ENCODE measurements around the gene TLCD1.

DNA sequence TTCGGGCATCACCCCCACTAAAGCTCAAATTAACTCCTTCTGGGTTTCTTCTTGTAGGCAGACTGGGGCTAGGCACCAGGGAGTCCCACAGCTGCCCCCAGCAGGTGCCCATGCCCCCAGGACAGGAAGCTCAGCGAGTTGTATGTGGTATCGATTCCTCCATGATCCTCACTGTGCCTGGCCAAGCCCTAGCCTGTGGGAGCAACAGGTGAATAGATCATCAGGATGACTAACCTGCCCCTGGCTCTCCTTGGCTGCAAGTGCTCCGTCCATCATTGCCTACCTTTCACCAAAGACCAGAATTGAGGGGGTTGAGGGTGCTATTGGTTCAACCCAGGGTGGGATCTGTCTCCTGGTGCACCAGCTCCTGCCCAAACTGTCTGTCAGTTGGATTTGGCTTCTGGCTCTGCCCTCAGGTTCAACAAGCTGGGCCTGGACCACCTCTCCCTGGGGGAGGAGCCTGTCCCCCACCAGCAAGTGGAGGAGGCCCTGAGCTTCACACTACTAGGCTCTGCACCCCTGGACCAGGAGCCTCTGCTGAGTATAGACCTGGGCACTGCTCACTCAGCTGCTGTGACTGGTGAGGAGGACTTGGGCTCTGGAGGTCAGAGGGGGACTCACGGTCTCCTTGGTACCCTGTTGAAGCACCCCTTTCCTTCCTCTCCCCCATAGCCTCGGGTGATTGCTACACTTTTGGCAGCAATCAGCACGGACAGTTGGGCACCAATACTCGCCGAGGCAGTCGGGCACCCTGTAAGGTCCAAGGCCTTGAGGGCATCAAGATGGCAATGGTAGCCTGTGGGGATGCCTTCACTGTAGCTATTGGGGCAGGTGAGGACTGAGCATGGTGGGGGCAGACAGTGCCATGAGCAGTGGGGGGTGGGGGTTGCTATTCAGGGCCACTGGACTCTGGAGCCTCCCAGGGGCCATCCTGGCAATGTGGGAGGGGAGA lies 14.6 kb upstream of the TLCD1 start:
- TF ChIP-seq, protein P1, sequence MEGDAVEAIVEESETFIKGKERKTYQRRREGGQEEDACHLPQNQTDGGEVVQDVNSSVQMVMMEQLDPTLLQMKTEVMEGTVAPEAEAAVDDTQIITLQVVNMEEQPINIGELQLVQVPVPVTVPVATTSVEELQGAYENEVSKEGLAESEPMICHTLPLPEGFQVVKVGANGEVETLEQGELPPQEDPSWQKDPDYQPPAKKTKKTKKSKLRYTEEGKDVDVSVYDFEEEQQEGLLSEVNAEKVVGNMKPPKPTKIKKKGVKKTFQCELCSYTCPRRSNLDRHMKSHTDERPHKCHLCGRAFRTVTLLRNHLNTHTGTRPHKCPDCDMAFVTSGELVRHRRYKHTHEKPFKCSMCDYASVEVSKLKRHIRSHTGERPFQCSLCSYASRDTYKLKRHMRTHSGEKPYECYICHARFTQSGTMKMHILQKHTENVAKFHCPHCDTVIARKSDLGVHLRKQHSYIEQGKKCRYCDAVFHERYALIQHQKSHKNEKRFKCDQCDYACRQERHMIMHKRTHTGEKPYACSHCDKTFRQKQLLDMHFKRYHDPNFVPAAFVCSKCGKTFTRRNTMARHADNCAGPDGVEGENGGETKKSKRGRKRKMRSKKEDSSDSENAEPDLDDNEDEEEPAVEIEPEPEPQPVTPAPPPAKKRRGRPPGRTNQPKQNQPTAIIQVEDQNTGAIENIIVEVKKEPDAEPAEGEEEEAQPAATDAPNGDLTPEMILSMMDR (IDR thresholded peaks at IDR 0.05), result no peak
- TF ChIP-seq, protein P2, sequence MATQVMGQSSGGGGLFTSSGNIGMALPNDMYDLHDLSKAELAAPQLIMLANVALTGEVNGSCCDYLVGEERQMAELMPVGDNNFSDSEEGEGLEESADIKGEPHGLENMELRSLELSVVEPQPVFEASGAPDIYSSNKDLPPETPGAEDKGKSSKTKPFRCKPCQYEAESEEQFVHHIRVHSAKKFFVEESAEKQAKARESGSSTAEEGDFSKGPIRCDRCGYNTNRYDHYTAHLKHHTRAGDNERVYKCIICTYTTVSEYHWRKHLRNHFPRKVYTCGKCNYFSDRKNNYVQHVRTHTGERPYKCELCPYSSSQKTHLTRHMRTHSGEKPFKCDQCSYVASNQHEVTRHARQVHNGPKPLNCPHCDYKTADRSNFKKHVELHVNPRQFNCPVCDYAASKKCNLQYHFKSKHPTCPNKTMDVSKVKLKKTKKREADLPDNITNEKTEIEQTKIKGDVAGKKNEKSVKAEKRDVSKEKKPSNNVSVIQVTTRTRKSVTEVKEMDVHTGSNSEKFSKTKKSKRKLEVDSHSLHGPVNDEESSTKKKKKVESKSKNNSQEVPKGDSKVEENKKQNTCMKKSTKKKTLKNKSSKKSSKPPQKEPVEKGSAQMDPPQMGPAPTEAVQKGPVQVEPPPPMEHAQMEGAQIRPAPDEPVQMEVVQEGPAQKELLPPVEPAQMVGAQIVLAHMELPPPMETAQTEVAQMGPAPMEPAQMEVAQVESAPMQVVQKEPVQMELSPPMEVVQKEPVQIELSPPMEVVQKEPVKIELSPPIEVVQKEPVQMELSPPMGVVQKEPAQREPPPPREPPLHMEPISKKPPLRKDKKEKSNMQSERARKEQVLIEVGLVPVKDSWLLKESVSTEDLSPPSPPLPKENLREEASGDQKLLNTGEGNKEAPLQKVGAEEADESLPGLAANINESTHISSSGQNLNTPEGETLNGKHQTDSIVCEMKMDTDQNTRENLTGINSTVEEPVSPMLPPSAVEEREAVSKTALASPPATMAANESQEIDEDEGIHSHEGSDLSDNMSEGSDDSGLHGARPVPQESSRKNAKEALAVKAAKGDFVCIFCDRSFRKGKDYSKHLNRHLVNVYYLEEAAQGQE (IDR thresholded peaks at IDR 0.05; ENCODE audit: low read depth, low read length), result no peak
- TF ChIP-seq EZH2phosphoT487 (IDR thresholded peaks at IDR 0.05; ENCODE audit: borderline replicate concordance, low read depth) (no peak), NFIC (IDR thresholded peaks at IDR 0.05; ENCODE audit: borderline replicate concordance) (no peak), TAF1 (IDR thresholded peaks at IDR 0.05; ENCODE audit: borderline replicate concordance, low read depth, low read length) (no peak), CHD2 (IDR thresholded peaks at IDR 0.05; ENCODE audit: low read length, partially characterized antibody) (no peak)
- TF ChIP-seq, protein P3, sequence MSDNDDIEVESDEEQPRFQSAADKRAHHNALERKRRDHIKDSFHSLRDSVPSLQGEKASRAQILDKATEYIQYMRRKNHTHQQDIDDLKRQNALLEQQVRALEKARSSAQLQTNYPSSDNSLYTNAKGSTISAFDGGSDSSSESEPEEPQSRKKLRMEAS (IDR thresholded peaks at IDR 0.05; ENCODE audit: low read depth), result no peak

Data from SK-N-SH (cell line).